ENCODE data around the gene DLG2. TPM values are rescaled to one million over a fixed set of nuclear protein-coding genes. Genes with fewer than 3 reads are reported as not detected.

DLG2 gene
- total and polyA plus RNA-seq, 4 donors, result 1.3 to 23.3 (median 10.9) TPM

GRCh38 chr11:83865636-83866461 is 1761.3 kb downstream of the DLG2 start:
- DNase-seq (no peak), ATAC-seq (ENCODE audit: low FRiP score) (peak; percentile 62)
- intact Hi-C loops (cut with DNase I), result no loop called here
- H3K27me3 ChIP-seq (ENCODE audit: control insufficient read depth in 1 of 2, insufficient read depth in 2 of 2, low read length in 1 of 2), result no peaks in the 10 kb centered on the region
- no peaks in the 10 kb centered on the region for H3K9me3 ChIP-seq (ENCODE audit: control insufficient read depth, low read length)
- WGBS, 2 donors, result 81 to 91% methylated on average over 4 of the region's 4 CpGs
- H3K4me3 ChIP-seq (ENCODE audit: low read length in 2 of 2), result no peak overlapping the region
- H3K36me3 ChIP-seq (ENCODE audit: control insufficient read depth in 1 of 2, insufficient read depth in 2 of 2, low read length in 1 of 2), result peaks cover 0 to 2% of the 10 kb centered on the region in 2 donors
- no peaks in the 10 kb centered on the region for H3K4me1 ChIP-seq (ENCODE audit: control insufficient read depth in 1 of 2, insufficient read depth in 2 of 2, low read length in 2 of 2)
- H3K27ac ChIP-seq (ENCODE audit: low read depth in 1 of 2, low read length in 2 of 2), result no peak overlapping the region

GRCh38 chr11:83864412-83865057 is 1762.6 kb downstream of the DLG2 start:
- no peak overlapping the region for H3K4me3 ChIP-seq (ENCODE audit: low read length in 2 of 2)
- intact Hi-C loops (cut with DNase I), result no loop called here
- H3K27ac ChIP-seq (ENCODE audit: low read depth in 1 of 2, low read length in 2 of 2), result no peak overlapping the region
- peaks cover 2% of the 10 kb centered on the region for H3K9me3 ChIP-seq (ENCODE audit: control insufficient read depth, low read length)
- H3K4me1 ChIP-seq (ENCODE audit: control insufficient read depth in 1 of 2, insufficient read depth in 2 of 2, low read length in 2 of 2), result no peaks in the 10 kb centered on the region
- no peak for ATAC-seq (ENCODE audit: low FRiP score)
- WGBS, 2 donors, result 53 to 67% methylated on average over 4 of the region's 4 CpGs
- no peaks in the 10 kb centered on the region for H3K27me3 ChIP-seq (ENCODE audit: control insufficient read depth in 1 of 2, insufficient read depth in 2 of 2, low read length in 1 of 2)
- H3K36me3 ChIP-seq (ENCODE audit: control insufficient read depth in 1 of 2, insufficient read depth in 2 of 2, low read length in 1 of 2), result no peaks in the 10 kb centered on the region
- no peak for DNase-seq

DNA sequence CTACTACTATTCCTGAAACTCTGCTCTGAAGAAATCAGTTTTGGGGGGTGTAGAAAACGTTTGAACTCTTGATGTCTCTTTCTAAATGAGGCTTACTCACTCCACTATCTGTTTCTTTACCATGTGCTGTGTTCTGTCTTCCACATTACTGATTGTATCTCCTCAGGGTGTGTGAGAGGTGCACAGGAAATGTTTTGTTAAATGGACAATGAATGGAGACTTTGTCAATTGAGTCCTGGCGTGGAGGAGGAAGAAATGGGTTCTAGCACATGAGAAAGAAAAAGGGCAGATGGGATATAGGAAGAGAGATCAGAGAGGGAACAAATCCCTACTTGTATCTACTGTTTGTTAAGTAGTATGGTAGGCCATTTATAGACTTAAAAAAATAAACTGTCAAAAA is 1763.9 kb downstream of the DLG2 start:
- no peak overlapping the region for H3K4me3 ChIP-seq (ENCODE audit: low read length in 2 of 2)
- ATAC-seq (ENCODE audit: low FRiP score) (no peak), DNase-seq (no peak)
- no peak overlapping the region for H3K27ac ChIP-seq (ENCODE audit: low read depth in 1 of 2, low read length in 2 of 2)
- 24 to 42% methylated on average over 2 of the region's 2 CpGs for WGBS, 2 donors
- peaks cover 2% of the 10 kb centered on the region for H3K9me3 ChIP-seq (ENCODE audit: control insufficient read depth, low read length)
- intact Hi-C loops (cut with DNase I), result no loop called here
- no peaks in the 10 kb centered on the region for H3K36me3 ChIP-seq (ENCODE audit: control insufficient read depth in 1 of 2, insufficient read depth in 2 of 2, low read length in 1 of 2)
- no peaks in the 10 kb centered on the region for H3K4me1 ChIP-seq (ENCODE audit: control insufficient read depth in 1 of 2, insufficient read depth in 2 of 2, low read length in 2 of 2)
- H3K27me3 ChIP-seq (ENCODE audit: control insufficient read depth in 1 of 2, insufficient read depth in 2 of 2, low read length in 1 of 2), result no peaks in the 10 kb centered on the region

DNA sequence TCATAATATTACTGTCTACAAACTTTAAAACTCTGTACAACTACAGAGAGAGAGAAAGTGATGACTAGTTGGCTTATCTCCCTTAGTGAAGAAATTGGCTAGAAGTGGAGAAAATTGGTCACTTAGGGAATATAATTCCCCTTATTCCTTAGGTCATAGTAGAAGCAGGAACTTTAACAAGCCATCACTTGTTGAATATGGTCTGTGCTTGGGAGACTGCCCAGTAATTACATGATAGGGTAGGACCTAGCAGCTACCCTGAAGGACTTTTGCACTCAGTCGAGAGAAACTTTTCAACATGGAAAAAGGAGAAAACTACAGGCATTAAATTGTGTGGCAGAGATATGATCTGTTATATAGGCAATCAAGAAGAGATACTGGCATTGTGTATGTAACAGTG is 1764.5 kb downstream of the DLG2 start:
- DNase-seq, result no peak
- H3K4me1 ChIP-seq (ENCODE audit: control insufficient read depth in 1 of 2, insufficient read depth in 2 of 2, low read length in 2 of 2), result no peaks in the 10 kb centered on the region
- H3K27me3 ChIP-seq (ENCODE audit: control insufficient read depth in 1 of 2, insufficient read depth in 2 of 2, low read length in 1 of 2), result no peaks in the 10 kb centered on the region
- peak; percentile 69 for ATAC-seq (ENCODE audit: low FRiP score)
- intact Hi-C loops (cut with DNase I), result no loop called here
- no peaks in the 10 kb centered on the region for H3K36me3 ChIP-seq (ENCODE audit: control insufficient read depth in 1 of 2, insufficient read depth in 2 of 2, low read length in 1 of 2)
- H3K4me3 ChIP-seq (ENCODE audit: low read length in 2 of 2), result no peak overlapping the region
- WGBS, 2 donors, result 62 to 64% methylated on average over 1 of the region's 1 CpG
- H3K9me3 ChIP-seq (ENCODE audit: control insufficient read depth, low read length), result peaks cover 5% of the 10 kb centered on the region
- H3K27ac ChIP-seq (ENCODE audit: low read depth in 1 of 2, low read length in 2 of 2), result no peak overlapping the region

GRCh38 chr11:83862033-83862432 is 1765.1 kb downstream of the DLG2 start:
- 71 to 81% methylated on average over 3 of the region's 3 CpGs for WGBS, 2 donors
- ATAC-seq (ENCODE audit: low FRiP score), result no peak
- intact Hi-C loops (cut with DNase I), result no loop called here

DNA sequence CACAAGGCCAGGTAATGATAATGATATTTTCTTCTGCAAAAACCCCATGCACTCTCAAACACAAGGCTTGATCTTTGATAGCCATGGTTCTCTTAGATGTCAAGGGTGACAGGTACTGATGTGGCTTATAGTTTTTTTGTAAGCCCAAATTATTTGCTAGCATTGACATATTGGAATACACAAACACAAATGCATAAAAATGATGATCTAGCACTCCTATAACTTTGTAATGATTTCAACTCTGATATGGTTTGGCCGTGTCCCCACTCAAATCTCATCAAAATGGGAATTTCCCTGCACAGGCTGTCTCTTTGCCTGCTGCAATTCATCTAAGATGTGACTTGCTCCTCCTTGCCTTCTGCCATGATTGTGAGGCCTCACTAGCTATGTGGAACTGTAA is 1768.5 kb downstream of the DLG2 start:
- Histone ChIP-seq H3K9me3 (ENCODE audit: control insufficient read depth, low read length) (peaks cover 5% of the 10 kb centered on the region), H3K36me3 (ENCODE audit: control insufficient read depth in 1 of 2, insufficient read depth in 2 of 2, low read length in 1 of 2) (no peaks in the 10 kb centered on the region), H3K4me3 (ENCODE audit: low read length in 2 of 2) (no peak overlapping the region), H3K27ac (ENCODE audit: low read depth in 1 of 2, low read length in 2 of 2) (no peak overlapping the region), H3K27me3 (ENCODE audit: control insufficient read depth in 1 of 2, insufficient read depth in 2 of 2, low read length in 1 of 2) (no peaks in the 10 kb centered on the region), H3K4me1 (ENCODE audit: control insufficient read depth in 1 of 2, insufficient read depth in 2 of 2, low read length in 2 of 2) (no peaks in the 10 kb centered on the region)
- DNase-seq, result no peak
- no peak for ATAC-seq (ENCODE audit: low FRiP score)
- 65 to 70% methylated on average over 1 of the region's 1 CpG for WGBS, 2 donors
- intact Hi-C loops (cut with DNase I), result no loop called here

More at GRCh38 chr11:83862033-83862432, 1765.1 kb downstream of the DLG2 start:
- H3K4me1 ChIP-seq (ENCODE audit: control insufficient read depth in 1 of 2, insufficient read depth in 2 of 2, low read length in 2 of 2), result no peaks in the 10 kb centered on the region
- DNase-seq, result no peak
- H3K27ac ChIP-seq (ENCODE audit: low read depth in 1 of 2, low read length in 2 of 2), result no peak overlapping the region
- H3K36me3 ChIP-seq (ENCODE audit: control insufficient read depth in 1 of 2, insufficient read depth in 2 of 2, low read length in 1 of 2), result no peaks in the 10 kb centered on the region
- no peak overlapping the region for H3K4me3 ChIP-seq (ENCODE audit: low read length in 2 of 2)
- H3K27me3 ChIP-seq (ENCODE audit: control insufficient read depth in 1 of 2, insufficient read depth in 2 of 2, low read length in 1 of 2), result no peaks in the 10 kb centered on the region
- H3K9me3 ChIP-seq (ENCODE audit: control insufficient read depth, low read length), result peaks cover 5% of the 10 kb centered on the region

GRCh38 chr11:83855237-83855636 is 1771.9 kb downstream of the DLG2 start:
- WGBS, 2 donors, result 89 to 93% methylated on average over 1 of the region's 1 CpG
- no peaks in the 10 kb centered on the region for H3K27me3 ChIP-seq (ENCODE audit: control insufficient read depth in 1 of 2, insufficient read depth in 2 of 2, low read length in 1 of 2)
- H3K27ac ChIP-seq (ENCODE audit: low read depth in 1 of 2, low read length in 2 of 2), result no peak overlapping the region
- no peak overlapping the region for H3K4me3 ChIP-seq (ENCODE audit: low read length in 2 of 2)
- ATAC-seq (ENCODE audit: low FRiP score), result no peak
- peaks cover 5% of the 10 kb centered on the region for H3K9me3 ChIP-seq (ENCODE audit: control insufficient read depth, low read length)
- H3K4me1 ChIP-seq (ENCODE audit: control insufficient read depth in 1 of 2, insufficient read depth in 2 of 2, low read length in 2 of 2), result no peaks in the 10 kb centered on the region
- DNase-seq, result no peak
- intact Hi-C loops (cut with DNase I), result no loop called here
- no peaks in the 10 kb centered on the region for H3K36me3 ChIP-seq (ENCODE audit: control insufficient read depth in 1 of 2, insufficient read depth in 2 of 2, low read length in 1 of 2)

- no peak for ATAC-seq (ENCODE audit: low FRiP score)
- H3K36me3 ChIP-seq (ENCODE audit: control insufficient read depth in 1 of 2, insufficient read depth in 2 of 2, low read length in 1 of 2), result no peaks in the 10 kb centered on the region
- intact Hi-C loops (cut with DNase I), result no loop called here
Observed at GRCh38 chr11:83852775-83853442, 1774.2 kb downstream of the DLG2 start.

More at GRCh38 chr11:83852775-83853442, 1774.2 kb downstream of the DLG2 start:
- DNase-seq, result no peak
- no peak overlapping the region for H3K4me3 ChIP-seq (ENCODE audit: low read length in 2 of 2)
- WGBS, 2 donors, result 67 to 71% methylated on average over 1 of the region's 1 CpG
- no peaks in the 10 kb centered on the region for H3K27me3 ChIP-seq (ENCODE audit: control insufficient read depth in 1 of 2, insufficient read depth in 2 of 2, low read length in 1 of 2)
- no peak overlapping the region for H3K27ac ChIP-seq (ENCODE audit: low read depth in 1 of 2, low read length in 2 of 2)
- no peaks in the 10 kb centered on the region for H3K4me1 ChIP-seq (ENCODE audit: control insufficient read depth in 1 of 2, insufficient read depth in 2 of 2, low read length in 2 of 2)
- H3K9me3 ChIP-seq (ENCODE audit: control insufficient read depth, low read length), result peaks cover under 1% of the 10 kb centered on the region

Data from aorta (tissue), 5 donors.